H1 (cell line): ENCODE measurements around the gene CEP78. TPM values are rescaled to one million over a fixed set of nuclear protein-coding genes. Genes with fewer than 3 reads are reported as not detected.

Experiments used
- CTCF ChIA-PET: fragments of 300-600 bp; sonication (Branson Sonifier 250); formaldehyde crosslinking; loops from one replicate; lab custom pipeline; 2021; ENCODE audit not compliant: partially characterized antibody; lab: Charles Lee
- POLR2A ChIA-PET: fragments of 300-600 bp; sonication (Branson Sonifier 250); formaldehyde crosslinking; loops from one replicate; lab custom pipeline; 2021; ENCODE audit warnings: inconsistent platforms; ENCODE audit not compliant: partially characterized antibody; lab: Charles Lee
- DNase-seq, 2 experiments: peaks; one replicate each; pipeline versions ENCODE4 v3.0.0 to v3.0.0-alpha.2; 2010 to 2022; ENCODE audit warnings: low spot score in 2 of 2, low read depth in 1 of 2, mixed read lengths in 1 of 2
- FAIRE-seq: peaks from 2 replicates; lab custom pipeline; 2011; peaks lifted over from hg19 to GRCh38; lab: Jason Lieb, UNC
- H2AFZ ChIP-seq: 2 replicates; pipeline ENCODE4 v1.8.1; 2012; ENCODE audit warnings: low read length, inconsistent platforms
- H2AK5ac ChIP-seq: 2 replicates; pipeline ENCODE4 v1.6.1; 2013; ENCODE audit warnings: low read depth, low read length
- H2BK120ac ChIP-seq: replicated peaks from 2 replicates; pipeline ENCODE3; 2013; ENCODE audit warnings: low read depth, low read length, inconsistent platforms
- H2BK12ac ChIP-seq: 2 replicates; pipeline ENCODE4 v1.6.1; 2013; ENCODE audit warnings: low read depth, low read length
- H2BK15ac ChIP-seq: 2 replicates; pipeline ENCODE4 v1.6.1; 2013; ENCODE audit warnings: low read length
- H2BK20ac ChIP-seq: 2 replicates; pipeline ENCODE4 v1.6.1; 2013; ENCODE audit warnings: low read length
- H2BK5ac ChIP-seq: 2 replicates; pipeline ENCODE4 v1.6.1; 2013; ENCODE audit warnings: low read depth, low read length
- H3K14ac ChIP-seq: 2 replicates; pipeline ENCODE4 v1.6.1; 2013; ENCODE audit warnings: inconsistent platforms; ENCODE audit not compliant: insufficient read length
- H3K18ac ChIP-seq: 2 replicates; pipeline ENCODE4 v1.6.1; 2013; ENCODE audit warnings: low read length; ENCODE audit errors: extremely low read depth
- H3K23ac ChIP-seq: 2 replicates; pipeline ENCODE4 v1.6.1; 2013; ENCODE audit warnings: inconsistent platforms; ENCODE audit not compliant: insufficient read length
- H3K23me2 ChIP-seq: 2 replicates; pipeline ENCODE4 v1.6.1; 2013; ENCODE audit warnings: low read depth, low read length
- H3K27ac ChIP-seq: 2 replicates; pipeline ENCODE4 v1.6.1; 2011; ENCODE audit warnings: low read depth, low read length, inconsistent platforms
- H3K27me3 ChIP-seq, 4 experiments: replicated peaks in 1 of 4; 1 replicate in 1 of 4; 2 replicates in 3 of 4; pipeline versions ENCODE4 v1.6.1 to v1.8.1; 2011 to 2013; ENCODE audit warnings: low read length in 3 of 4, mild to moderate bottlenecking in 3 of 4, inconsistent platforms in 2 of 4, mixed read lengths in 2 of 4, moderate library complexity in 1 of 4; ENCODE audit not compliant: control insufficient read depth in 3 of 4, insufficient read depth in 3 of 4; ENCODE audit errors: extremely low read depth in 1 of 4
- H3K36me3 ChIP-seq, 4 experiments: 2 replicates each; pipeline versions ENCODE4 v1.6.1 to v1.8.1; 2011 to 2013; ENCODE audit warnings: mild to moderate bottlenecking in 4 of 4, low read length in 3 of 4, moderate library complexity in 2 of 4, control low read depth in 1 of 4, inconsistent platforms in 1 of 4; ENCODE audit not compliant: insufficient read depth in 4 of 4, control insufficient read depth in 2 of 4
- H3K4ac ChIP-seq: replicated peaks from 2 replicates; pipeline ENCODE3; 2013; ENCODE audit warnings: low read length, low read depth, mixed read lengths, inconsistent platforms; ENCODE audit not compliant: insufficient read length
- H3K4me1 ChIP-seq, 4 experiments: replicated peaks in 1 of 4; 1 replicate in 1 of 4; 2 replicates in 3 of 4; pipeline versions ENCODE4 v1.6.1 to v1.8.1; 2011 to 2013; ENCODE audit warnings: low read length in 3 of 4, inconsistent platforms in 2 of 4, mixed read lengths in 1 of 4; ENCODE audit not compliant: insufficient read depth in 4 of 4, control insufficient read depth in 3 of 4
- H3K4me2 ChIP-seq, 2 experiments: 2 replicates each; pipeline versions ENCODE4 v1.6.1 to v1.8.1; 2011 to 2013; ENCODE audit warnings: low read depth in 2 of 2, low read length in 2 of 2, control low read depth in 1 of 2, inconsistent platforms in 1 of 2, mild to moderate bottlenecking in 1 of 2; ENCODE audit not compliant: insufficient read depth in 1 of 2
- H3K4me3 ChIP-seq, 4 experiments: fragments of 200-600, 300-600 bp in 1 of 4; sonication (generic), shearing (Covaris generic), sonication (Bioruptor Twin) in 1 of 4; 2 replicates each; pipeline versions ENCODE4 v1.5.1 to v1.8.1; 2011 to 2016; ENCODE audit warnings: low read length in 4 of 4, low read depth in 3 of 4, control low read depth in 2 of 4, inconsistent platforms in 2 of 4, mild to moderate bottlenecking in 2 of 4, mixed read lengths in 1 of 4, moderate library complexity in 1 of 4; ENCODE audit not compliant: insufficient read depth in 2 of 4; ENCODE audit errors: extremely low read depth in 1 of 4
- H3K56ac ChIP-seq: replicated peaks from 2 replicates; pipeline ENCODE3; 2013; ENCODE audit warnings: low read depth, mild to moderate bottlenecking, mixed read lengths, low read length, inconsistent platforms; ENCODE audit not compliant: insufficient read length
- H3K79me1 ChIP-seq: 2 replicates; pipeline ENCODE4 v1.6.1; 2013; ENCODE audit warnings: low read depth, low read length, control low read depth
- H3K79me2 ChIP-seq, 2 experiments: 2 replicates each; pipeline versions ENCODE4 v1.6.1 to v1.8.1; 2012 to 2013; ENCODE audit warnings: low read length in 2 of 2, mild to moderate bottlenecking in 2 of 2, inconsistent platforms in 1 of 2; ENCODE audit not compliant: insufficient read depth in 2 of 2, control insufficient read depth in 1 of 2
- H3K9ac ChIP-seq, 4 experiments: replicated peaks in 1 of 4; 1 replicate in 1 of 4; 2 replicates in 3 of 4; pipeline versions ENCODE4 v1.6.1 to v1.8.1; 2011 to 2013; ENCODE audit warnings: low read depth in 3 of 4, low read length in 3 of 4, control low read depth in 2 of 4, mild to moderate bottlenecking in 2 of 4, moderate library complexity in 2 of 4, inconsistent platforms in 1 of 4; ENCODE audit errors: extremely low read depth in 1 of 4
- H3K9me3 ChIP-seq, 2 experiments: 2 replicates each; pipeline versions ENCODE4 v1.6.1 to v1.8.1; 2012 to 2013; ENCODE audit warnings: mild to moderate bottlenecking in 2 of 2, moderate library complexity in 2 of 2, control low read depth in 1 of 2, inconsistent platforms in 1 of 2, low read depth in 1 of 2, low read length in 1 of 2, mixed read lengths in 1 of 2; ENCODE audit not compliant: insufficient read depth in 2 of 2
- H4K20me1 ChIP-seq, 2 experiments: replicated peaks in 1 of 2; 2 replicates each; pipeline versions ENCODE3 to v1.8.1; 2011 to 2013; ENCODE audit warnings: inconsistent platforms in 2 of 2, low read length in 2 of 2, mild to moderate bottlenecking in 1 of 2; ENCODE audit not compliant: insufficient read depth in 2 of 2, control insufficient read depth in 1 of 2
- H4K5ac ChIP-seq: 2 replicates; pipeline ENCODE4 v1.6.1; 2013; ENCODE audit warnings: low read length, low read depth, mixed read lengths, inconsistent platforms; ENCODE audit not compliant: insufficient read length
- H4K8ac ChIP-seq: 2 replicates; pipeline ENCODE4 v1.8.0; 2013; ENCODE audit warnings: mild to moderate bottlenecking, moderate library complexity, low read length, inconsistent platforms; ENCODE audit not compliant: insufficient read depth; ENCODE audit errors: extremely low read depth
- H4K91ac ChIP-seq: replicated peaks from 2 replicates; pipeline ENCODE3; 2013; ENCODE audit warnings: low read length, mixed read lengths, inconsistent platforms; ENCODE audit not compliant: insufficient read length
- ATF2 ChIP-seq: IDR thresholded peaks from 2 replicates; pipeline ENCODE4 v1.6.1; 2012; ENCODE audit warnings: low read length, inconsistent platforms
- CBX8 ChIP-seq: fragments of 300-800, 300-1000 bp; sonication (generic); IDR thresholded peaks from 2 replicates; pipeline ENCODE4 v1.7.1; 2016; ENCODE audit warnings: low read depth, low read length, borderline replicate concordance
- CEBPB ChIP-seq: IDR thresholded peaks from 2 replicates; pipeline ENCODE4 v1.6.1; 2012; ENCODE audit warnings: low read depth, low read length
- FOSL1 ChIP-seq: IDR thresholded peaks from 2 replicates; pipeline ENCODE4 v1.6.1; 2011; ENCODE audit warnings: mild to moderate bottlenecking, low read depth, low read length, moderate library complexity; ENCODE audit not compliant: insufficient read depth
- GABPA ChIP-seq: IDR thresholded peaks from 2 replicates; pipeline ENCODE4 v1.6.1; 2011; ENCODE audit warnings: mild to moderate bottlenecking, low read length, moderate library complexity, borderline replicate concordance; ENCODE audit not compliant: insufficient read depth
- GTF2F1 ChIP-seq: IDR thresholded peaks from 2 replicates; pipeline ENCODE4 v1.6.1; 2012; ENCODE audit warnings: low read depth, low read length, improper control_type of control experiment, borderline replicate concordance
- PHF8 ChIP-seq: fragments of 200-600 bp; sonication (generic); conservative IDR thresholded peaks from 2 replicates; pipeline ENCODE4 v1.7.1; 2012; ENCODE audit warnings: low read depth, mild to moderate bottlenecking, inconsistent platforms, low read length, moderate library complexity
- RNF2 ChIP-seq: fragments of 200-900, 300-1000 bp; sonication (generic); IDR thresholded peaks from 2 replicates; pipeline ENCODE4 v1.7.1; 2016; ENCODE audit warnings: borderline replicate concordance, low read depth, mild to moderate bottlenecking, antibody characterized with exemption, low read length; ENCODE audit not compliant: poor library complexity, severe bottlenecking; ENCODE audit errors: missing control alignments
- SAP30 ChIP-seq: fragments of 300-600 bp; sonication (generic); IDR thresholded peaks from 2 replicates; pipeline ENCODE4 v1.7.1; 2012; ENCODE audit warnings: low read length, moderate library complexity, mild to moderate bottlenecking, inconsistent platforms; ENCODE audit not compliant: insufficient read depth, insufficient replicate concordance
- SIX5 ChIP-seq: IDR thresholded peaks from 2 replicates; pipeline ENCODE4 v1.6.1; 2011; ENCODE audit warnings: mild to moderate bottlenecking, low read depth, low read length
- WGBS, 2 experiments: shearing (Covaris generic) in 1 of 2; methylation state at CpG; one replicate each; pipeline versions ENCODE4 v1.1.6 to v1.1.7; 2013 to 2015; ENCODE audit warnings: low lambda C conversion rate in 2 of 2, mixed read lengths in 2 of 2, inconsistent platforms in 1 of 2, low coverage in 1 of 2, missing lambda C conversion rate in 1 of 2; ENCODE audit not compliant: insufficient replicate concordance in 2 of 2, insufficient coverage in 1 of 2, insufficient read length in 1 of 2; ENCODE audit errors: extremely low coverage in 1 of 2, missing lambda C conversion rate in 1 of 2; 5-methylcytosine and 5-hydroxymethylcytosine counted together
- polyA plus RNA-seq, 7 experiments: library from polyadenylated mRNA; depleted of rRNA in 3 of 7; stranded (reverse) in 5 of 7; unstranded in 2 of 7; fragments of >200 nt in 5 of 7; fragments of 200-250 nt in 2 of 7; gene quantifications; 1 replicate in 5 of 7; 2 replicates in 1 of 7; 4 replicates in 1 of 7; pipeline versions ENCODE4 v1.2.1 to v1.2.3, GENCODE V29; 2011 to 2013; ENCODE audit warnings: missing spikeins in 2 of 7, mixed read lengths in 2 of 7
- total RNA-seq: library from RNA; stranded (reverse); fragmentation: NEBNext Ultra II Directional; extraction: Animal tissue kit (Norgen Biotek cat#: 25700); gene quantifications from 2 replicates; pipeline ENCODE4 v1.2.1, GENCODE V29; 2021

The CEP78 gene
- total and polyA plus RNA-seq, 2 of the 8 experiments (the other 6 are each of a cell fraction or from before 2014, with no cell fraction given): 10.3 to 40.9 TPM

GRCh38 chr9:78288214-78288892, 52.5 kb downstream of the CEP78 start:
- no peak overlapping the region for H3K27ac ChIP-seq
- H2BK20ac ChIP-seq: no peak overlapping the region
- H3K27me3 ChIP-seq: no peaks in the 10 kb centered on the region
- H3K4me1 ChIP-seq: no peaks in the 10 kb centered on the region
- H2AK5ac ChIP-seq: no peak overlapping the region
- no peak overlapping the region for H2BK120ac ChIP-seq
- no peak overlapping the region for H3K14ac ChIP-seq
- H3K23me2 ChIP-seq: no peaks in the 10 kb centered on the region
- H3K9me3 ChIP-seq: no peaks in the 10 kb centered on the region
- no peak overlapping the region for H2BK15ac ChIP-seq
- FAIRE-seq (no peak), DNase-seq (no peak)
- H4K8ac ChIP-seq: no peak overlapping the region
- H3K56ac ChIP-seq: no peak overlapping the region
- no peak overlapping the region for H2BK12ac ChIP-seq
- H3K18ac ChIP-seq: no peak overlapping the region; the same call in 1 of the 2 replicates
- H3K9ac ChIP-seq: no peak overlapping the region
- H4K5ac ChIP-seq: no peak overlapping the region
- no peak overlapping the region for H3K23ac ChIP-seq
- WGBS, 2 experiments: 87% methylated on average over 8 of the region's 8 CpGs; no CpG with 5 or more reads in 1 of the 2 experiments
- no peaks in the 10 kb centered on the region for H3K79me2 ChIP-seq
- H2AFZ ChIP-seq: peak overlapping the region; percentile 69
- no peak overlapping the region for H4K91ac ChIP-seq
- H3K4me2 ChIP-seq: no peak overlapping the region
- no peaks in the 10 kb centered on the region for H3K36me3 ChIP-seq
- no peak overlapping the region for H3K4ac ChIP-seq
- ChIA-PET POLR2A (interaction anchor here (0.7 to 19.2 kb wide), 3 partner anchors 12 to 38 kb away, joined by 3 to 522 read pairs (median 3); partner anchors contain the start of gene PSAT1), CTCF (interaction anchor here (0.7 to 0.9 kb wide), 2 partner anchors 13 to 39 kb away, joined by 3 read pairs; no protein-coding TSS in a partner anchor)
- H4K20me1 ChIP-seq: no peaks in the 10 kb centered on the region
- H2BK5ac ChIP-seq: no peak overlapping the region
- H3K4me3 ChIP-seq: no peak overlapping the region
- no peaks in the 10 kb centered on the region for H3K79me1 ChIP-seq
- TF ChIP-seq ATF2: no peak
- no peak for TF ChIP-seq CBX8
- TF ChIP-seq RNF2: no peak
- TF ChIP-seq SIX5: no peak
- no peak for TF ChIP-seq PHF8
- no peak for TF ChIP-seq SAP30
- TF ChIP-seq GTF2F1: no peak
- no peak for TF ChIP-seq GABPA
- no peak for TF ChIP-seq FOSL1
- no peak for TF ChIP-seq CEBPB
